Measurements from ENCODE around the gene GGN. TPM values are rescaled to one million over a fixed set of nuclear protein-coding genes. Genes with fewer than 3 reads are reported as not detected.
A peak's percentile ranks its signal among the peaks of the same experiment; 100 is the strongest.
"Not testable (repeated sequence)": the region's sequence is repeated elsewhere in the genome, so short reads cannot be mapped to it uniquely, and the experiment has no call there.

GGN gene
- total RNA-seq, 8 experiments from 2014 or later: 0.41 to 3.2 (median 1.5) TPM

GRCh38 chr19:38367041-38367440, 20.8 kb downstream of the GGN start:
- H3K27ac ChIP-seq: no peak overlapping the region
- WGBS, 10 experiments: 60 to 82% (median 67%) methylated on average over 1 to 6 of the region's 12 CpGs; no CpG with 5 or more reads in 7 of the 10 experiments
- no peak overlapping the region for H3K4me3 ChIP-seq
- in situ Hi-C loops (cut with MboI; ENCODE audit: low pct_unique_long_range_greater_than_20kb in 2 of 9, low sequenced_read_pairs in 9 of 9, unreplicated experiment in 9 of 9): loop anchor here in 1 of 9 experiments (25.0 kb wide), 1 partner anchor 455 kb away; the partner anchor contains the start of genes SIPA1L3 and WDR87
- no peak for ATAC-seq (replicated peaks in 6 of 8)
- H3K4me1 ChIP-seq (replicated peaks in 1 of 2): peaks cover 0 to 5% of the 10 kb centered on the region in 2 donors

GRCh38 chr19:38362946-38363688, 24.7 kb downstream of the GGN start:
- ATAC-seq (replicated peaks in 6 of 8); H3K4me1 ChIP-seq (replicated peaks in 1 of 2): not testable (repeated sequence)
- peak overlapping the region in 1 of 2 donors; percentile 68 for H3K27ac ChIP-seq
- 30 to 100% (median 78%) methylated on average over 1 to 8 of the region's 16 CpGs; no CpG with 5 or more reads in 1 of the 10 experiments for WGBS, 10 experiments
- in situ Hi-C loops (cut with MboI; ENCODE audit: low pct_unique_long_range_greater_than_20kb in 2 of 9, low sequenced_read_pairs in 9 of 9, unreplicated experiment in 9 of 9): loop anchor here in 1 of 9 experiments (25.0 kb wide), 1 partner anchor 451 kb away; the partner anchor contains the start of genes SIPA1L3 and WDR87
- H3K4me3 ChIP-seq: peak overlapping the region; percentile 44 to 83 (median 52)

GRCh38 chr19:38362076-38362945, 25.5 kb downstream of the GGN start:
- in situ Hi-C loops (cut with MboI; ENCODE audit: low pct_unique_long_range_greater_than_20kb in 2 of 9, low sequenced_read_pairs in 9 of 9, unreplicated experiment in 9 of 9): loop anchor here in 1 of 9 experiments (25.0 kb wide), 1 partner anchor 450 kb away; the partner anchor contains the start of genes SIPA1L3 and WDR87
- Histone ChIP-seq H3K4me1 (replicated peaks in 1 of 2) (peaks cover 0 to 5% of the 10 kb centered on the region in 2 donors), H3K27ac (peak overlapping the region; percentile 53 to 68), H3K4me3 (peak overlapping the region; percentile 44 to 83 (median 52))
- peak; percentile 56 to 76 (median 68) for ATAC-seq (replicated peaks in 6 of 8)
- WGBS, 10 experiments: 0 to 32% (median 20%) methylated on average over 2 to 6 of the region's 68 CpGs; no CpG with 5 or more reads in 6 of the 10 experiments

GRCh38 chr19:38361633-38362075, 26.2 kb downstream of the GGN start:
- ATAC-seq (replicated peaks in 6 of 8): peak; percentile 74 to 90 (median 86)
- in situ Hi-C loops (cut with MboI; ENCODE audit: low pct_unique_long_range_greater_than_20kb in 2 of 9, low sequenced_read_pairs in 9 of 9, unreplicated experiment in 9 of 9): loop anchor here in 1 of 9 experiments (25.0 kb wide), 1 partner anchor 449 kb away; the partner anchor contains the start of genes SIPA1L3 and WDR87
- peak overlapping the region; percentile 53 to 68 for H3K27ac ChIP-seq
- H3K4me1 ChIP-seq (replicated peaks in 1 of 2): peaks cover 0 to 5% of the 10 kb centered on the region in 2 donors
- no CpG with 5 or more reads among the region's 37 CpGs for WGBS, 10 experiments
- H3K4me3 ChIP-seq: peak overlapping the region; percentile 44 to 83 (median 52)

GRCh38 chr19:38360839-38361631, 26.8 kb downstream of the GGN start:
- Histone ChIP-seq H3K4me1 (replicated peaks in 1 of 2) (peaks cover 0 to 5% of the 10 kb centered on the region in 2 donors), H3K27ac (no peak overlapping the region), H3K4me3 (peak overlapping the region; percentile 44 to 83 (median 52))
- 0 to 90% (median 30%) methylated on average over 1 to 7 of the region's 23 CpGs; no CpG with 5 or more reads in 2 of the 10 experiments for WGBS, 10 experiments
- ATAC-seq (replicated peaks in 6 of 8): peak; percentile 7 to 35 (median 20)
- in situ Hi-C loops (cut with MboI; ENCODE audit: low pct_unique_long_range_greater_than_20kb in 2 of 9, low sequenced_read_pairs in 9 of 9, unreplicated experiment in 9 of 9): loop anchor here in 1 of 9 experiments (25.0 kb wide), 1 partner anchor 449 kb away; the partner anchor contains the start of genes SIPA1L3 and WDR87

GRCh38 chr19:38360351-38360750, 27.5 kb downstream of the GGN start:
- Histone ChIP-seq H3K27ac (no peak overlapping the region), H3K4me3 (no peak overlapping the region), H3K4me1 (replicated peaks in 1 of 2) (peaks cover 0 to 5% of the 10 kb centered on the region in 2 donors)
- WGBS, 10 experiments: 80% methylated on average over 1 of the region's 9 CpGs; no CpG with 5 or more reads in 9 of the 10 experiments
- no peak for ATAC-seq (replicated peaks in 6 of 8)
- in situ Hi-C loops (cut with MboI; ENCODE audit: low pct_unique_long_range_greater_than_20kb in 2 of 9, low sequenced_read_pairs in 9 of 9, unreplicated experiment in 9 of 9): loop anchor here in 1 of 9 experiments (25.0 kb wide), 1 partner anchor 448 kb away; the partner anchor contains the start of genes SIPA1L3 and WDR87

- H3K4me1 ChIP-seq (replicated peaks in 1 of 2): peaks cover under 1 to 5% of the 10 kb centered on the region in 2 donors
- 19 to 71% (median 51%) methylated on average over 1 to 4 of the region's 18 CpGs; no CpG with 5 or more reads in 6 of the 10 experiments for WGBS, 10 experiments
- ATAC-seq (replicated peaks in 6 of 8): no peak
- no peak overlapping the region for H3K27ac ChIP-seq
- no peak overlapping the region for H3K4me3 ChIP-seq
- in situ Hi-C loops (cut with MboI; ENCODE audit: low pct_unique_long_range_greater_than_20kb in 2 of 9, low sequenced_read_pairs in 9 of 9, unreplicated experiment in 9 of 9): loop anchor here in 1 of 9 experiments (25.0 kb wide), 1 partner anchor 447 kb away; the partner anchor contains the start of genes SIPA1L3 and WDR87
Measured at GRCh38 chr19:38359242-38360021, 28.4 kb downstream of the GGN start.

GRCh38 chr19:38358071-38358470, 29.8 kb downstream of the GGN start:
- Histone ChIP-seq H3K4me3 (no peak overlapping the region), H3K27ac (no peak overlapping the region), H3K4me1 (replicated peaks in 1 of 2) (peaks cover 2 to 4% of the 10 kb centered on the region in 2 donors)
- in situ Hi-C loops (cut with MboI; ENCODE audit: low pct_unique_long_range_greater_than_20kb in 2 of 9, low sequenced_read_pairs in 9 of 9, unreplicated experiment in 9 of 9): loop anchor here in 1 of 9 experiments (25.0 kb wide), 1 partner anchor 446 kb away; the partner anchor contains the start of genes SIPA1L3 and WDR87
- 0 to 94% (median 23%) methylated on average over 1 to 2 of the region's 5 CpGs; no CpG with 5 or more reads in 3 of the 10 experiments for WGBS, 10 experiments
- ATAC-seq (replicated peaks in 6 of 8): no peak

- in situ Hi-C loops (cut with MboI; ENCODE audit: low pct_unique_long_range_greater_than_20kb in 2 of 9, low sequenced_read_pairs in 9 of 9, unreplicated experiment in 9 of 9): loop anchor here in 1 of 9 experiments (25.0 kb wide), 1 partner anchor 444 kb away; the partner anchor contains the start of genes SIPA1L3 and WDR87
Measured at GRCh38 chr19:38355728-38356725, 31.8 kb downstream of the GGN start.

GRCh38 chr19:38352611-38353010, 35.2 kb downstream of the GGN start:
- no peak overlapping the region for H3K4me3 ChIP-seq
- peaks cover 0 to 4% of the 10 kb centered on the region in 2 donors for H3K4me1 ChIP-seq (replicated peaks in 1 of 2)
- 0 to 100% (median 89%) methylated on average over 1 to 5 of the region's 8 CpGs; no CpG with 5 or more reads in 2 of the 10 experiments for WGBS, 10 experiments
- peak in 2 of 8 experiments; percentile 7 to 19 for ATAC-seq (replicated peaks in 6 of 8)
- H3K27ac ChIP-seq: no peak overlapping the region
- in situ Hi-C loops (cut with MboI; ENCODE audit: low pct_unique_long_range_greater_than_20kb in 2 of 9, low sequenced_read_pairs in 9 of 9, unreplicated experiment in 9 of 9): loop anchor here in 1 of 9 experiments (25.0 kb wide), 1 partner anchor 440 kb away; the partner anchor contains the start of genes SIPA1L3 and WDR87

More at GRCh38 chr19:38355728-38356725, 31.8 kb downstream of the GGN start:
- Histone ChIP-seq H3K4me1 (replicated peaks in 1 of 2) (peaks cover 0 to 4% of the 10 kb centered on the region in 2 donors), H3K4me3 (no peak overlapping the region), H3K27ac (no peak overlapping the region)
- ATAC-seq (replicated peaks in 6 of 8): peak in 3 of 8 experiments; percentile 16 to 38 (median 34)
- WGBS, 10 experiments: 42 to 89% (median 79%) methylated on average over 2 to 10 of the region's 16 CpGs; no CpG with 5 or more reads in 1 of the 10 experiments
